Hepatocyte (in vitro differentiated cells): ENCODE results near the gene NRCAM. TPM values are rescaled to one million over a fixed set of nuclear protein-coding genes. Genes with fewer than 3 reads are reported as not detected.

Experiments used
- DNase-seq: peaks from one replicate; pipeline ENCODE4 v3.0.0-alpha.2; 2016; ENCODE audit warnings: low spot score
- H2AFZ ChIP-seq: fragments of 200-600 bp; sonication (generic); 2 replicates; pipeline ENCODE4 v1.6.0; 2016; ENCODE audit warnings: antibody characterized with exemption, mild to moderate bottlenecking
- H3K27ac ChIP-seq: fragments of 200-600 bp; sonication (generic); 2 replicates; pipeline ENCODE4 v1.5.1; 2016; ENCODE audit warnings: mild to moderate bottlenecking
- H3K27me3 ChIP-seq: fragments of 200-600 bp; sonication (generic); 2 replicates; pipeline ENCODE4 v1.6.1; 2016
- H3K36me3 ChIP-seq: fragments of 200-600 bp; sonication (generic); replicated peaks from 2 replicates; pipeline ENCODE4 v1.5.1; 2016; ENCODE audit warnings: low read depth; ENCODE audit not compliant: insufficient read depth
- H3K4me1 ChIP-seq: fragments of 200-600 bp; sonication (generic); 2 replicates; pipeline ENCODE4 v1.5.1; 2016; ENCODE audit warnings: mild to moderate bottlenecking, moderate library complexity; ENCODE audit not compliant: insufficient read depth
- H3K4me2 ChIP-seq: fragments of 200-600 bp; sonication (generic); 2 replicates; pipeline ENCODE4 v1.6.0; 2016
- H3K4me3 ChIP-seq: fragments of 200-600 bp; sonication (generic); 2 replicates; pipeline ENCODE4 v1.5.1; 2016; ENCODE audit warnings: mild to moderate bottlenecking
- H3K79me2 ChIP-seq: fragments of 200-600 bp; sonication (generic); 2 replicates; pipeline ENCODE4 v1.6.0; 2017; ENCODE audit warnings: mild to moderate bottlenecking
- H3K9me2 ChIP-seq: fragments of 200-600 bp; sonication (generic); replicated peaks from 2 replicates; pipeline ENCODE4 v1.6.0; 2017; ENCODE audit warnings: mild to moderate bottlenecking; ENCODE audit not compliant: insufficient read depth
- H3K9me3 ChIP-seq: fragments of 200-600 bp; sonication (generic); 2 replicates; pipeline ENCODE4 v1.5.1; 2016; ENCODE audit warnings: low read depth, mild to moderate bottlenecking
- H4K20me1 ChIP-seq: fragments of 200-600 bp; sonication (generic); 2 replicates; pipeline ENCODE4 v1.6.0; 2016; ENCODE audit warnings: mild to moderate bottlenecking; ENCODE audit not compliant: insufficient read depth, poor library complexity, severe bottlenecking
- CTCF ChIP-seq: fragments of 200-600 bp; sonication (generic); IDR thresholded peaks from 2 replicates; pipeline ENCODE4 v1.5.1; 2016; ENCODE audit warnings: antibody characterized with exemption, mild to moderate bottlenecking; ENCODE audit not compliant: poor library complexity
- EZH2 ChIP-seq: fragments of 200-600 bp; sonication (generic); IDR thresholded peaks from 2 replicates; pipeline ENCODE4 v1.6.1; 2016; ENCODE audit warnings: antibody characterized with exemption, mild to moderate bottlenecking, borderline replicate concordance
- EZH2phosphoT487 ChIP-seq: fragments of 200-600 bp; sonication (generic); IDR thresholded peaks from one replicate; pipeline ENCODE4 v1.6.1; 2018; ENCODE audit warnings: antibody characterized with exemption, mild to moderate bottlenecking, low read depth, moderate library complexity; ENCODE audit not compliant: unreplicated experiment, severe bottlenecking
- WGBS: methylation state at CpG from one replicate; pipeline ENCODE4 v1.1.6; 2016; ENCODE audit warnings: low lambda C conversion rate; ENCODE audit errors: missing lambda C conversion rate; 5-methylcytosine and 5-hydroxymethylcytosine counted together
- polyA plus RNA-seq: library from polyadenylated mRNA; unstranded; fragments of >200 nt; fragmentation: Nextera tagmentation; extraction: Ambion mirVana; gene quantifications from 2 replicates; pipeline ENCODE4 v1.2.1, GENCODE V29; 2016
- total RNA-seq: library from RNA; depleted of rRNA; stranded (reverse); fragments of >200 nt; gene quantifications from 2 replicates; pipeline ENCODE4 v1.2.3, GENCODE V29; 2014

NRCAM gene
- total and polyA plus RNA-seq, 2 experiments from 2014 or later: 16.0 to 34.4 TPM

GRCh38 chr7:108440613-108441012 lies 15.6 kb downstream of the NRCAM start:
- 75% methylated on average over 3 of the region's 3 CpGs for WGBS

GRCh38 chr7:108436906-108437305 lies 19.3 kb downstream of the NRCAM start:
- Histone ChIP-seq H3K79me2 (peaks cover 24% of the 10 kb centered on the region), H3K4me3 (no peak overlapping the region), H3K36me3 (no peaks in the 10 kb centered on the region), H3K27me3 (no peaks in the 10 kb centered on the region), H3K4me1 (no peaks in the 10 kb centered on the region), H3K9me3 (no peaks in the 10 kb centered on the region), H2AFZ (no peak overlapping the region), H3K9me2 (no peaks in the 10 kb centered on the region), H3K27ac (no peak overlapping the region), H4K20me1 (peaks cover 3% of the 10 kb centered on the region), H3K4me2 (no peak overlapping the region)
- 92% methylated on average over 3 of the region's 3 CpGs for WGBS
- TF ChIP-seq CTCF (no peak), EZH2phosphoT487 (no peak), EZH2 (no peak)
- DNase-seq: no peak

More at GRCh38 chr7:108440613-108441012, 15.6 kb downstream of the NRCAM start:
- Histone ChIP-seq H3K27me3 (no peaks in the 10 kb centered on the region), H3K4me1 (no peaks in the 10 kb centered on the region), H3K9me3 (no peaks in the 10 kb centered on the region), H3K4me3 (no peak overlapping the region), H2AFZ (no peak overlapping the region), H3K9me2 (no peaks in the 10 kb centered on the region), H3K36me3 (no peaks in the 10 kb centered on the region), H3K4me2 (no peak overlapping the region), H4K20me1 (peaks cover 3% of the 10 kb centered on the region), H3K27ac (no peak overlapping the region), H3K79me2 (peaks cover 9% of the 10 kb centered on the region)
- no peak for DNase-seq
- no peak for TF ChIP-seq CTCF
- no peak for TF ChIP-seq EZH2
- no peak for TF ChIP-seq EZH2phosphoT487

DNA sequence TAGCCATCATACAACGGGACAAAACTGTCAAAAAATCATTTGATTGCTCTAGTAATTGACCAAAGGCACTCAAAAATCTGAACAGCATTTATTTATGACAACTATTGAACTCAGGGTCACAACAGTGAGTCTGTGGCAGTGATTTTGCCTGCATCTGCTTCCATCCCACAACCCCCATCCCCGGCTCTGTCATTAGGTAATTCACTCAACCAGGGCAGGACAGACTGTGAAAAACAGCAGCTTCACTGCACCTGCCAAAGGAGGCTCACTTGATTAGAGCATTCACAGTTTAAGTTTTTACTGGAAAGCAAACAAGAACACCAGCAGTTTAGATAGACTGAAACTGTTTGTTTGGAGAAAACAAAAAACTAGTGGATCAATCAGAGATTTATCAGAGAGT lies 22.2 kb downstream of the NRCAM start:
- H3K9me2 ChIP-seq: no peaks in the 10 kb centered on the region
- WGBS: 76% methylated on average over 2 of the region's 2 CpGs

GRCh38 chr7:108431099-108431498 lies 25.1 kb downstream of the NRCAM start:
- Histone ChIP-seq H4K20me1 (no peaks in the 10 kb centered on the region), H3K9me3 (no peaks in the 10 kb centered on the region), H2AFZ (no peak overlapping the region), H3K9me2 (no peaks in the 10 kb centered on the region), H3K4me1 (peaks cover 3% of the 10 kb centered on the region), H3K4me2 (no peak overlapping the region), H3K36me3 (no peaks in the 10 kb centered on the region), H3K79me2 (peaks cover 16% of the 10 kb centered on the region), H3K27me3 (no peaks in the 10 kb centered on the region), H3K4me3 (no peak overlapping the region), H3K27ac (no peak overlapping the region)
- TF ChIP-seq EZH2: no peak
- no peak for TF ChIP-seq EZH2phosphoT487
- TF ChIP-seq CTCF: no peak
- no peak for DNase-seq
- WGBS: 100% methylated on average over 1 of the region's 1 CpG

More for the DNA sequence above, 22.2 kb downstream of the NRCAM start:
- peaks cover 3% of the 10 kb centered on the region for H3K4me1 ChIP-seq
- no peak overlapping the region for H3K4me3 ChIP-seq
- no peaks in the 10 kb centered on the region for H3K27me3 ChIP-seq
- H3K27ac ChIP-seq: no peak overlapping the region
- no peaks in the 10 kb centered on the region for H3K36me3 ChIP-seq
- peaks cover 24% of the 10 kb centered on the region for H3K79me2 ChIP-seq
- H3K9me3 ChIP-seq: no peaks in the 10 kb centered on the region
- peaks cover 3% of the 10 kb centered on the region for H4K20me1 ChIP-seq
- no peak overlapping the region for H2AFZ ChIP-seq
- no peak overlapping the region for H3K4me2 ChIP-seq
- no peak for TF ChIP-seq EZH2phosphoT487
- DNase-seq: no peak
